CD14-positive monocyte (primary cell): ENCODE results near the gene AIG1. TPM values are rescaled to one million over a fixed set of nuclear protein-coding genes. Genes with fewer than 3 reads are reported as not detected.

Experiments
- DNase-seq, 3 donors: peaks; one replicate each; pipeline ENCODE4 v3.0.0-alpha.2; 2011 to 2022
- H2AFZ ChIP-seq: 2 replicates; pipeline ENCODE4 v1.6.0; 2012; ENCODE audit warnings: mild to moderate bottlenecking, low read depth, low read length, inconsistent platforms; ENCODE audit not compliant: insufficient read depth, poor library complexity, severe bottlenecking
- H3K27ac ChIP-seq, 2 donors: 1 replicate in 1 of 2; 2 replicates in 1 of 2; pipeline ENCODE4 v1.5.1; 2012 to 2013; ENCODE audit warnings: low read length in 2 of 2, control low read depth in 1 of 2, inconsistent platforms in 1 of 2, low read depth in 1 of 2, mild to moderate bottlenecking in 1 of 2
- H3K27me3 ChIP-seq, 2 donors: one replicate each; pipeline versions ENCODE4 v1.6.0 to v1.6.1; 2011 to 2013; ENCODE audit warnings: low read length in 2 of 2; ENCODE audit not compliant: control insufficient read depth in 2 of 2, insufficient read depth in 2 of 2
- H3K36me3 ChIP-seq, 2 donors: replicated peaks in 1 of 2; 1 replicate in 1 of 2; 2 replicates in 1 of 2; pipeline versions ENCODE4 v1.5.1 to v1.6.1; 2012 to 2013; ENCODE audit warnings: low read length in 2 of 2, control low read depth in 1 of 2, inconsistent platforms in 1 of 2, mild to moderate bottlenecking in 1 of 2; ENCODE audit not compliant: insufficient read depth in 2 of 2, control insufficient read depth in 1 of 2
- H3K4me1 ChIP-seq, 2 donors: 1 replicate in 1 of 2; 2 replicates in 1 of 2; pipeline versions ENCODE4 v1.5.1 to v1.6.1; 2012 to 2013; ENCODE audit warnings: low read length in 2 of 2, control low read depth in 1 of 2, inconsistent platforms in 1 of 2, mild to moderate bottlenecking in 1 of 2, moderate library complexity in 1 of 2; ENCODE audit not compliant: insufficient read depth in 2 of 2, control insufficient read depth in 1 of 2
- H3K4me2 ChIP-seq: replicated peaks from 2 replicates; pipeline ENCODE3; 2012; ENCODE audit warnings: low read length, moderate library complexity, mild to moderate bottlenecking; ENCODE audit not compliant: poor library complexity, severe bottlenecking; ENCODE audit errors: extremely low read depth
- H3K4me3 ChIP-seq, 3 experiments: fragments of 200-600 bp in 1 of 3; sonication (generic) in 1 of 3; replicated peaks in 1 of 3; 1 replicate in 2 of 3; 2 replicates in 1 of 3; pipeline ENCODE4 v1.5.1; 2011 to 2013; ENCODE audit warnings: low read length in 3 of 3, mild to moderate bottlenecking in 3 of 3, control low read depth in 2 of 3, low read depth in 2 of 3, inconsistent platforms in 1 of 3, moderate library complexity in 1 of 3
- H3K79me2 ChIP-seq: 2 replicates; pipeline ENCODE4 v1.6.0; 2012; ENCODE audit warnings: mild to moderate bottlenecking, control low read depth, inconsistent platforms, low read length, moderate library complexity; ENCODE audit not compliant: insufficient read depth
- H3K9ac ChIP-seq: 2 replicates; pipeline ENCODE4 v1.6.0; 2017; ENCODE audit warnings: low read length, mild to moderate bottlenecking; ENCODE audit not compliant: insufficient read depth, poor library complexity, severe bottlenecking
- H3K9me3 ChIP-seq, 2 donors: replicated peaks in 1 of 2; 1 replicate in 1 of 2; 2 replicates in 1 of 2; pipeline versions ENCODE4 v1.5.1 to v1.6.1; 2012 to 2013; ENCODE audit warnings: low read length in 2 of 2, control low read depth in 1 of 2; ENCODE audit not compliant: control insufficient read depth in 1 of 2, insufficient read depth in 1 of 2
- H4K20me1 ChIP-seq: 2 replicates; pipeline ENCODE4 v1.6.0; 2012; ENCODE audit warnings: mild to moderate bottlenecking, low read length, control low read depth, moderate library complexity; ENCODE audit not compliant: insufficient read depth
- H3K27ac Mint-ChIP-seq, 7 donors: one replicate each; pipeline ENCODE4 v1.8.0; 2020; ENCODE audit warnings: mild to moderate bottlenecking in 7 of 7, mixed read lengths in 7 of 7, moderate library complexity in 6 of 7, inconsistent platforms in 2 of 7
- H3K27me3 Mint-ChIP-seq, 3 donors: one replicate each; pipeline ENCODE4 v1.8.0; 2021 to 2022; ENCODE audit warnings: low read depth in 3 of 3, mild to moderate bottlenecking in 3 of 3, mixed read lengths in 3 of 3, moderate library complexity in 3 of 3, inconsistent platforms in 1 of 3
- H3K36me3 Mint-ChIP-seq, 2 donors: one replicate each; pipeline ENCODE4 v1.8.0; 2020; ENCODE audit warnings: mixed read lengths in 2 of 2, inconsistent platforms in 1 of 2, mild to moderate bottlenecking in 1 of 2
- H3K4me1 Mint-ChIP-seq: one replicate; pipeline ENCODE4 v1.8.0; 2020; ENCODE audit warnings: mild to moderate bottlenecking, mixed read lengths
- H3K4me3 Mint-ChIP-seq, 2 donors: one replicate each; pipeline ENCODE4 v1.8.0; 2020; ENCODE audit warnings: mild to moderate bottlenecking in 2 of 2, mixed read lengths in 2 of 2, moderate library complexity in 1 of 2
- H3K9me3 Mint-ChIP-seq, 7 donors: one replicate each; pipeline ENCODE4 v1.8.0; 2020 to 2022; ENCODE audit warnings: mixed read lengths in 7 of 7, mild to moderate bottlenecking in 6 of 7, moderate library complexity in 6 of 7, inconsistent platforms in 2 of 7
- CTCF ChIP-seq: fragments of 200-600 bp; IDR thresholded peaks from one replicate; pipeline ENCODE4 v1.8.0; 2022; ENCODE audit warnings: antibody characterized with exemption, mild to moderate bottlenecking
- WGBS: methylation state at CpG from one replicate; pipeline ENCODE4 v1.1.5; 2013; ENCODE audit warnings: missing lambda C conversion rate; ENCODE audit not compliant: insufficient coverage; 5-methylcytosine and 5-hydroxymethylcytosine counted together
- intact Hi-C, 2 donors: fragments of 100-400 bp; cut with micrococcal nuclease; formaldehyde crosslinking; loops; one replicate each; pipeline versions ENCODE4 v1.15.0 to v1.15.1; 2023
- polyA plus RNA-seq, 3 donors: library from polyadenylated mRNA; depleted of rRNA in 1 of 3; unstranded in 2 of 3; stranded (reverse) in 1 of 3; fragments of 300-500 nt in 2 of 3; fragments of >200 nt in 1 of 3; fragmentation: Illumina TruSeq in 2 of 3; gene quantifications; 1 replicate in 2 of 3; 2 replicates in 1 of 3; pipeline ENCODE4 v1.2.3, GENCODE V29; 2012 to 2021

AIG1 gene
- polyA plus RNA-seq, 3 donors: 6.7 to 7.6 (median 6.8) TPM

GRCh38 chr6:143213859-143214376, 153.2 kb downstream of the AIG1 start:
- Mint-ChIP-seq H3K27me3 (no peaks in the 10 kb centered on the region), H3K4me1 (peaks cover 3% of the 10 kb centered on the region), H3K9me3 (peaks cover 0 to 7% (median 5%) of the 10 kb centered on the region in 7 donors), H3K36me3 (peaks cover 0 to 3% of the 10 kb centered on the region in 2 donors), H3K27ac (no peak overlapping the region), H3K4me3 (no peak overlapping the region)
- Histone ChIP-seq H3K79me2 (no peaks in the 10 kb centered on the region), H2AFZ (no peak overlapping the region), H3K36me3 (no peaks in the 10 kb centered on the region), H3K4me2 (no peak overlapping the region), H3K4me3 (no peak overlapping the region), H3K9me3 (no peaks in the 10 kb centered on the region), H3K4me1 (no peaks in the 10 kb centered on the region), H3K9ac (no peak overlapping the region), H3K27ac (no peak overlapping the region), H3K27me3 (no peaks in the 10 kb centered on the region), H4K20me1 (no peaks in the 10 kb centered on the region)
- no peak for DNase-seq
- WGBS: 93% methylated on average over 3 of the region's 3 CpGs
- intact Hi-C loops: no loop called here
- no peak for TF ChIP-seq CTCF

- Histone ChIP-seq H3K79me2 (no peaks in the 10 kb centered on the region), H3K9ac (no peak overlapping the region), H3K36me3 (no peaks in the 10 kb centered on the region), H3K27ac (no peak overlapping the region), H3K4me2 (no peak overlapping the region), H3K4me1 (no peaks in the 10 kb centered on the region), H3K9me3 (no peaks in the 10 kb centered on the region), H3K27me3 (no peaks in the 10 kb centered on the region), H2AFZ (no peak overlapping the region), H4K20me1 (no peaks in the 10 kb centered on the region), H3K4me3 (no peak overlapping the region)
- Mint-ChIP-seq H3K9me3 (peaks cover 0 to 4% (median 1%) of the 10 kb centered on the region in 7 donors), H3K27me3 (no peaks in the 10 kb centered on the region), H3K27ac (no peak overlapping the region), H3K36me3 (no peaks in the 10 kb centered on the region), H3K4me3 (no peak overlapping the region), H3K4me1 (peaks cover 3% of the 10 kb centered on the region)
- no CpG with 5 or more reads among the region's 2 CpGs for WGBS
- no peak for DNase-seq
- intact Hi-C loops: no loop called here
- TF ChIP-seq CTCF: no peak
Observed at GRCh38 chr6:143215363-143215762, 154.7 kb downstream of the AIG1 start.
